HG03521 (cell line): Measurements from ENCODE around the gene UGT1A9.

Experiments used
- ATAC-seq: cut with Tn5 transposase; IDR thresholded peaks from one replicate; pipeline ENCODE4 v1.9.1; 2021; ENCODE audit warnings: mild to moderate bottlenecking, moderate library complexity; ENCODE audit not compliant: unreplicated experiment

UGT1A9 gene

GRCh38 chr2:233794128-233794658, 122.5 kb downstream of the UGT1A9 start:
- ATAC-seq: no peak

DNA sequence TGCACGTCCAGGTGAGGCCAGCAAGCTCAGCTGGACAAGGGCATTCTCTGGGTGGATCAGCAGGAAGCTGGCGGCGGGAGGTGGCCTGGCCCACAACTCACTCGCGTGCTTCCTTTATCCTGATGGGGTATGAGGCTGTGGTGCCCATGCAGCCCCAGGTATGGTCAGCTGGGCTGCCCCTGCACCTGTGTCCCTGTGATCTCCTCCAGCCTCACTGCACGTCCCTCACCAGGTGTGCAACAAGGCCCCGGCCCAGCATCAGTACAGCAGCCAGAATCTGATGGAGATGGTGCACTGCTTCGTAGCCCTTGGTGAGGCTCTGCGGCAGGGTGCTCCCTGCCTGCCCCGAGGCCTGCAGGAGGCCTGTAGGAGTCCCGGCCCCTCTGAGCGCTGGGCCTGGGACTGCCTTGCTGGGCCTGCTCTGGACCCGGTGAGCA, 124.1 kb downstream of the UGT1A9 start:
- ATAC-seq: no peak

DNA sequence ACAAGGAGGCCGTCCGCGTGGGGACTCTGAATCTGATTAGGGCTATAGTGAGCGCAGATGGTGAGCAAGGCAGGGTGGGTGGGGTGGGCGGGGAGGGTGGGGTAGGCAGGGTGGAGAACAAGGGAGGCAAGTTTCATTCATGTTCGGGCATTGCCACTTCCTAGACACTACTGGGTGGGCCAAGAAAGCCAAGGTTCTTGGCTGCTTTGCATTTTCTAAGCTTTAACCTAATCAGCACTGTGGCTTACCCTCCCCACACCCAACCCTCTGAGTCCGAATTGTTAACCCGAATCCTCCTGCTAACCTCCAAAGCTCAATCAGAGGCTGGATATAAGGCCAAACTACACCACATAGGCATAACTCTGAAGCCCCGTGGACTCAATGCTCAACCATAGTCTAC, 124.6 kb downstream of the UGT1A9 start:
- ATAC-seq: no peak

GRCh38 chr2:233798335-233799086, 126.8 kb downstream of the UGT1A9 start:
- ATAC-seq: no peak

- ATAC-seq: no peak
Observed at GRCh38 chr2:233799087-233799665, 127.5 kb downstream of the UGT1A9 start.

DNA sequence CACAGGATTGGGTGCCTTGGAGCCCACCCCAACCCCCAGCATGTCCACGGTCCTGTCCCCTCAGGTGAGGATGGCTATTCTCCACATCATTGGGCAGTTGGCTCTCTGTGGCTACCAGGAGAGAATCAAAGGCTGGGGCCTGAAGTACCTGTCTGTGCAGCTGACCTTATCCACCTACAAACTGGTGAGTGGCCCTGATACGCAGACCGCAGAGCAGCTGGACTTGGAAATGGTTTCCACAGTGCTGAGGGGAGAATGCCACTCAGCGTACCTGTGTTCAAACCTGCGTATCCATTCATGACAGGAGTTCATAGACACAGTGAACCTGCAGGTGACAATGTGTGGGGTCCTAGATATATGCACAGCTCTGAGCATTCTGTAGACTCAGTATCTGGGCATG, 128.0 kb downstream of the UGT1A9 start:
- ATAC-seq: no peak

DNA sequence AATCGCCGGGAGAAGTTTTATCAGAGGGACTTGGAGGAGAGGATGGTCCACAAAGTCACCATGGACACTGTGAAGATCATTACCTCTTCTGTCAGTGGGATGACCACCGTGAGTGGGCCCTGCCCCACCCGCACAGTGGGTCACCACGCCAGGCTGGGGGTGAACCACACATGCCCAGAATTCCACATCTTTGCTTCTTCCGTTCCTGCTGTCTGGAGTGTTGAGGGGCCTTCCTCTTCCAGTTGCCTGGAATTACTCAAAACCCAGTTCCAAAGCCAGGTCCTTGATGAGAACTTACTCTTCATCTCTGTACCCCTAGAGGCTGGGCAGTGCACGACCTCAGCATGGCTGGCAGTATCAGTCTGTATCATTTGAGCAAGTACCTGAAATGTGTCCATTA, 128.5 kb downstream of the UGT1A9 start:
- no peak for ATAC-seq

DNA sequence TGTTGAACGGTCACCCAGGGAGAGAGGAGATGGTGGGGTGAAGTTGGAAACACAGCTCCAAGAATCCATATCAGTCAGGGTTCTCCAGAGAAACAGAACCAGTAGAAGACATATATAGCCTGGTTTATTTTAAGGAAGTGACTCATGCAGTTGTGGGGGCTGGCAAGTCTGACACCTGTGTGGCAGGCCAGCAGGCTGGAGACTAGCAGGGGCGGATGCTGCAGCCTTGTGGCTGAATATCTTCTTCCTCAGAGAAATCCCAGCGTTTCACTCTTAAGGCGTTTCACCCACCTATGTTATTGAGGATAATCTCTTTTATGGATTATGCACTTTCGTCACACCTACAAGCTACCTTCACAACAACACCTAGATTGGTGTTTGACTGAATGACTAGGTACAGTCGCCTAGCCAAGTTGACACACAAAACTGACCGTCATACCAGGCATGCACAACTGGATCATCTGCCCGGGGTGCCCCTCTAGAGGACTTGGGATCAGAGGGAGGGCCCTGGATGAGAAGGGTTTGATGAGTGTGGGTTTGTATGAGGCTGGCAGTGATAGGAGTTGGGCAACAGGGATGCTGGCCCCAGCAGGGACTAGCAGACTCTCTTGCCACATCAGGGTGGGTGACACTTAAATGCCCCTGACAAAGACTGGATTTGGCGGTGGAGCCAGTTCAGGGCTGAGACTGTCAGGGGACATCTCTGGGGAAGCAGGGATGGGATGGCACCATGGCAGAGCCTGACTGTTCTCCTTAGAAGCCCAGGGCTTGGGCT, 129.8 kb downstream of the UGT1A9 start:
- no peak for ATAC-seq

GRCh38 chr2:233802132-233802815, 130.6 kb downstream of the UGT1A9 start:
- ATAC-seq: no peak

DNA sequence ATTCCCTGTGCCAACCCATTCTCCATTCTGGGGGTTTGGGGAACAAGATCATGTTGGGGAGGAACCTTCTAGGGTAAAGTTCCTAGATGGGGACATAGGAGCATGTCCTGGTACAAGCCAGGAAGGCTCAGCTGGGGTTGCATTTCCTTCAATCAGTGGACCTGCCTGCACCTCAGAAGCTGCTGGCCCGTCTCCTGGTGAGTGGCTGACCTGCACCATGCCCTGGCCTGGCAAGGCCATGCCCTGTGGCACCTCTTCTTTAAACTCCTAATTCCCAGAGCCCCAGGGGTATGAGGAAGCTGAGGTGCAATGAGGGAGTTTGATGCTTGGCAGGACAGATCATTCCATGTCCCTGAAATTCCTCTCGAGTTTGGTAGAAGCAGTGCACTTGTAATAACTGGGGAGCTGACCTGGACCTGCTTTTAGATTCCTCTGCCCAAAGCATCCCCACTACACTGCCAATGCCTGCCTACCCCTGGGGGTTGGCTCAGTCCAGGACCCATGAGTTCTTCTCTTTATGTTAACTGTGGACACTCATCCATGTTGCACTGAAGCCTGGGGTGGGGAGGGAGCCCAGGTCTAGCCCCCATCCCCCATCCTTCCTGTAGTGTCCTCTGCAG, 131.7 kb downstream of the UGT1A9 start:
- no peak for ATAC-seq

- no peak for ATAC-seq
Observed at GRCh38 chr2:233803994-233804393, 132.3 kb downstream of the UGT1A9 start.

- ATAC-seq: no peak
Observed at GRCh38 chr2:233807215-233807865, 135.6 kb downstream of the UGT1A9 start.

- ATAC-seq: no peak
Observed at GRCh38 chr2:233807966-233808935, 136.6 kb downstream of the UGT1A9 start.

GRCh38 chr2:233810385-233810784, 138.7 kb downstream of the UGT1A9 start:
- no peak for ATAC-seq

- ATAC-seq: no peak
Observed at GRCh38 chr2:233811087-233811486, 139.4 kb downstream of the UGT1A9 start.

GRCh38 chr2:233811732-233812131, 140.0 kb downstream of the UGT1A9 start:
- no peak for ATAC-seq

GRCh38 chr2:233813236-233814055, 141.7 kb downstream of the UGT1A9 start:
- ATAC-seq: no peak
